NCI-H526 treated with DMSO at 0.1 percent for 48 hours (cell line): ENCODE data around the gene ABHD17C.
A peak's percentile ranks its signal among the peaks of the same experiment; 100 is the strongest.
"Not testable (repeated sequence)": the region's sequence is repeated elsewhere in the genome, so short reads cannot be mapped to it uniquely, and the experiment has no call there.

Experiments used
- DNase-seq: peaks from one replicate; lab custom pipeline; 2025; lab: John Stamatoyannopoulos, UW

The ABHD17C gene

GRCh38 chr15:80695099-80695910 is at the start of gene ABHD17C:
TSS of gene ABHD17C (plus strand) at chr15:80695310. CDS start at chr15:80695430, 120 bp downstream.
- peak; percentile 32 for DNase-seq

- no peak for DNase-seq
Measured at GRCh38 chr15:80645494-80646065, 49.5 kb upstream of the ABHD17C start.

- not testable (repeated sequence) for DNase-seq
Measured at GRCh38 chr15:80647424-80647823, 47.7 kb upstream of the ABHD17C start.

GRCh38 chr15:80654299-80654698 is 40.8 kb upstream of the ABHD17C start:
- no peak for DNase-seq

GRCh38 chr15:80659375-80659774 is 35.7 kb upstream of the ABHD17C start:
- no peak for DNase-seq

- DNase-seq, result peak; percentile 6
Measured at GRCh38 chr15:80660119-80660518, 35.0 kb upstream of the ABHD17C start.

- DNase-seq, result no peak
Measured at GRCh38 chr15:80662129-80662528, 33.0 kb upstream of the ABHD17C start.

GRCh38 chr15:80662757-80663553 is 32.2 kb upstream of the ABHD17C start:
- no peak for DNase-seq

GRCh38 chr15:80665151-80665550 is 30.0 kb upstream of the ABHD17C start:
- DNase-seq, result no peak

GRCh38 chr15:80667936-80668335 is 27.2 kb upstream of the ABHD17C start:
- no peak for DNase-seq

GRCh38 chr15:80668546-80669236 is 26.4 kb upstream of the ABHD17C start:
- no peak for DNase-seq

GRCh38 chr15:80669663-80670273 is 25.3 kb upstream of the ABHD17C start:
- DNase-seq, result no peak

GRCh38 chr15:80673561-80674244 is 21.4 kb upstream of the ABHD17C start:
- no peak for DNase-seq

GRCh38 chr15:80674245-80674614 is 20.9 kb upstream of the ABHD17C start:
- DNase-seq, result no peak

GRCh38 chr15:80677041-80677440 is 18.1 kb upstream of the ABHD17C start:
- DNase-seq, result no peak

GRCh38 chr15:80679167-80679803 is 15.8 kb upstream of the ABHD17C start:
- DNase-seq, result no peak

GRCh38 chr15:80679804-80680175 is 15.3 kb upstream of the ABHD17C start:
- no peak for DNase-seq

GRCh38 chr15:80682201-80682600 is 12.9 kb upstream of the ABHD17C start:
- no peak for DNase-seq

GRCh38 chr15:80684697-80685096 is 10.4 kb upstream of the ABHD17C start:
- DNase-seq, result no peak

- no peak for DNase-seq
Measured at GRCh38 chr15:80685628-80686027, 9.5 kb upstream of the ABHD17C start.

- DNase-seq, result no peak
Measured at GRCh38 chr15:80689294-80689693, 5.8 kb upstream of the ABHD17C start.
